Gastrocnemius medialis (tissue), 4 donors: ENCODE results near the gene POLR3K. TPM values are rescaled to one million over a fixed set of nuclear protein-coding genes. Genes with fewer than 3 reads are reported as not detected.

ENCODE experiments used
- ATAC-seq, 2 donors: fragments of 150-250 bp; one replicate each; pipeline ENCODE4 v1.9.1; 2016
- DNase-seq, 2 donors: peaks; one replicate each; pipeline ENCODE4 v3.0.0-alpha.2; 2019
- H3K27ac ChIP-seq, 4 donors: fragments of 200-600 bp; sonication (generic); 1 replicate in 1 of 4; 2 replicates in 3 of 4; pipeline ENCODE4 v1.5.1; 2016 to 2018; ENCODE audit warnings: mild to moderate bottlenecking in 2 of 4, moderate library complexity in 1 of 4
- H3K27me3 ChIP-seq, 3 donors: fragments of 200-600 bp; sonication (generic) in 2 of 3; 1 replicate in 1 of 3; 2 replicates in 2 of 3; pipeline versions ENCODE4 v1.5.1 to v1.6.0; 2016 to 2019; ENCODE audit warnings: mild to moderate bottlenecking in 1 of 3, moderate library complexity in 1 of 3
- H3K36me3 ChIP-seq, 2 donors: fragments of 200-600 bp; sonication (generic) in 1 of 2; one replicate each; pipeline ENCODE4 v1.5.1; 2017 to 2018
- H3K4me1 ChIP-seq, 2 donors: fragments of 200-600 bp; sonication (generic) in 1 of 2; one replicate each; pipeline ENCODE4 v1.5.1; 2016 to 2017; ENCODE audit warnings: mild to moderate bottlenecking in 2 of 2
- H3K4me3 ChIP-seq, 4 donors: fragments of 200-600 bp; sonication (generic) in 3 of 4; 1 replicate in 1 of 4; 2 replicates in 3 of 4; pipeline ENCODE4 v1.5.1; 2016 to 2019; ENCODE audit warnings: mild to moderate bottlenecking in 2 of 4
- H3K9me3 ChIP-seq, 3 donors: fragments of 200-600 bp; sonication (generic) in 2 of 3; 1 replicate in 1 of 3; 2 replicates in 2 of 3; pipeline ENCODE4 v1.5.1; 2016 to 2019
- CTCF ChIP-seq, 5 experiments: fragments of 450-650 bp in 3 of 5; fragments of 200-600 bp in 2 of 5; sonication (generic) in 2 of 5; IDR thresholded peaks in 4 of 5; conservative IDR thresholded peaks in 1 of 5; 1 replicate in 4 of 5; 2 replicates in 1 of 5; pipeline ENCODE4 v1.5.1; 2016 to 2019; ENCODE audit warnings: antibody characterized with exemption in 5 of 5, mild to moderate bottlenecking in 3 of 5, moderate library complexity in 3 of 5
- POLR2A ChIP-seq, 2 donors: fragments of 450-650 bp; IDR thresholded peaks; one replicate each; pipeline ENCODE4 v1.6.1; 2017; ENCODE audit warnings: antibody characterized with exemption in 2 of 2, mild to moderate bottlenecking in 2 of 2, moderate library complexity in 2 of 2
- in situ Hi-C, 4 donors: fragments of 200-750 bp; cut with MboI; loops; one replicate each; pipeline versions ENCODE4 v1.15.0 to v1.8.0; 2017; ENCODE audit warnings: low sequenced_read_pairs in 4 of 4
- intact Hi-C: fragments of 100-400 bp; cut with DNase I; formaldehyde crosslinking; loops from one replicate; pipeline ENCODE4 v1.15.1; 2023; ENCODE audit warnings: low total_unique reads
- total RNA-seq, 4 donors: library from RNA; depleted of rRNA; stranded (reverse); fragments of >200 nt; gene quantifications; one replicate each; pipeline versions ENCODE4 v1.1.0 to v1.2.3, GENCODE V29; 2016

Gene POLR3K
- total RNA-seq, 4 donors from 2014 or later, result 2.2 to 3.7 (median 2.9) TPM

DNA sequence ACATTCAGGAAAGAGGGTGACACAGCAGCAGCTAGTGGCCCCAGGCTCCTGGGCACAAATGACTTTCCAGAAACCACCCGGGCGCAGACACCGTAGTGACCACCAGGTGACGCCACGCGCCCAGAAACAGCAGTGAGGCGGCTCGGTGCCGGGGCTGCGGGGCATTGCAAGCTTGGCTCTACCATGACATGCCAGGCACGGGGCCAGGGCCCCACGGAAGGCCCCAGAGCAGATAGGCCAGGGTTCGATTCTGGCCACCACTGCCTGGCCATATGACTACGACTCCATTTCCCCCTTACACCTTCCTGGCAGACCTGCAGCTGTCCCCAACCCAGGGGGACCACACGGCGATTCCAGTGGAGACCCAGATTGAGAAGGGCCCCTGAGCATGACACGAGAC lies 12.3 kb upstream of the POLR3K start:
- in situ Hi-C loops, result no loop called here
- Histone ChIP-seq H3K27ac (peak overlapping the region in 1 of 4 donors; percentile 1), H3K4me3 (no peak overlapping the region), H3K27me3 (no peaks in the 10 kb centered on the region), H3K36me3 (peaks cover 0 to 34% of the 10 kb centered on the region in 2 donors), H3K9me3 (no peaks in the 10 kb centered on the region), H3K4me1 (peaks cover 34 to 37% of the 10 kb centered on the region in 2 donors)
- peak; percentile 46 to 65 for ATAC-seq
- intact Hi-C loops, result loop anchor here (1.0 kb wide), 1 partner anchor 32 kb away; no protein-coding TSS in a partner anchor
- TF ChIP-seq POLR2A (IDR thresholded peaks at IDR 0.05) (no peak), CTCF (IDR thresholded peaks at IDR 0.05 in 4 of 5, conservative IDR thresholded peaks at IDR 0.05 in 1 of 5) (peak; percentile 98 to 99 (median 99))
- peak; percentile 65 to 80 for DNase-seq

GRCh38 chr16:64914-65255 lies 11.5 kb upstream of the POLR3K start:
- peak overlapping the region in 2 of 4 donors; percentile 47 to 53 for H3K27ac ChIP-seq
- in situ Hi-C loops (no loop called here), intact Hi-C loops (loop anchor here (1.0 kb wide), 1 partner anchor 32 kb away; no protein-coding TSS in a partner anchor)
- TF ChIP-seq POLR2A (IDR thresholded peaks at IDR 0.05), result no peak
- TF ChIP-seq CTCF (IDR thresholded peaks at IDR 0.05 in 4 of 5, conservative IDR thresholded peaks at IDR 0.05 in 1 of 5), result no peak
- peaks cover 26 to 28% of the 10 kb centered on the region in 2 donors for H3K4me1 ChIP-seq
- DNase-seq (no peak), ATAC-seq (no peak)
- H3K27me3 ChIP-seq, result no peaks in the 10 kb centered on the region
- H3K36me3 ChIP-seq, result peaks cover 0 to 43% of the 10 kb centered on the region in 2 donors
- H3K4me3 ChIP-seq, result no peak overlapping the region
- H3K9me3 ChIP-seq, result no peaks in the 10 kb centered on the region

GRCh38 chr16:63998-64913 lies 10.8 kb upstream of the POLR3K start:
- intact Hi-C loops, result no loop called here
- Histone ChIP-seq H3K4me3 (no peak overlapping the region), H3K4me1 (peaks cover 23 to 26% of the 10 kb centered on the region in 2 donors)

DNA sequence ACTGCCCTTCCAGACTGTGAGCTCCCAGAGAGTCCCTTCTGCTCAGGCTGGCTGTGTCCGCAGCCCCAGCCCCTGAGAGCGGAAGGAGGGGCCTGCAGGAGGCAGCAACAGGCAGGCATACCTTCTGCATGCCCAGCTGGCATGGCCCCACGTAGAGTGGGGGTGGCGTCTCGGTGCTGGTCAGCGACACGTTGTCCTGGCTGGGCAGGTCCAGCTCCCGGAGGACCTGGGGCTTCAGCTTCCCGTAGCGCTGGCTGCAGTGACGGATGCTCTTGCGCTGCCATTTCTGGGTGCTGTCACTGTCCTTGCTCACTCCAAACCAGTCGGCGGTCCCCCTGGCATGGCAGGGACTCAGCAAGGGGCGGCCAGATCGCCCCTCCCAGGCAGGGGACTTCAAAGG lies 10.1 kb upstream of the POLR3K start:
- intact Hi-C loops, result no loop called here
- in situ Hi-C loops, result no loop called here

More at GRCh38 chr16:63998-64913, 10.8 kb upstream of the POLR3K start:
- Histone ChIP-seq H3K36me3 (peaks cover 0 to 48% of the 10 kb centered on the region in 2 donors), H3K27ac (peak overlapping the region; percentile 14 to 73 (median 50)), H3K27me3 (no peaks in the 10 kb centered on the region), H3K9me3 (no peaks in the 10 kb centered on the region)
- in situ Hi-C loops, result no loop called here
- ATAC-seq (peak; percentile 60 to 70), DNase-seq (peak; percentile 64 to 81)
- TF ChIP-seq CTCF (IDR thresholded peaks at IDR 0.05 in 4 of 5, conservative IDR thresholded peaks at IDR 0.05 in 1 of 5) (no peak), POLR2A (IDR thresholded peaks at IDR 0.05) (no peak)

More for the DNA sequence above, 10.1 kb upstream of the POLR3K start:
- Histone ChIP-seq H3K36me3 (peaks cover 0 to 55% of the 10 kb centered on the region in 2 donors), H3K27ac (peak overlapping the region; percentile 14 to 73 (median 50)), H3K4me3 (no peak overlapping the region), H3K27me3 (no peaks in the 10 kb centered on the region), H3K9me3 (no peaks in the 10 kb centered on the region), H3K4me1 (peaks cover 19 to 26% of the 10 kb centered on the region in 2 donors)
- ATAC-seq, result no peak
- no peak for DNase-seq
- TF ChIP-seq CTCF (IDR thresholded peaks at IDR 0.05 in 4 of 5, conservative IDR thresholded peaks at IDR 0.05 in 1 of 5) (no peak), POLR2A (IDR thresholded peaks at IDR 0.05) (no peak)
